H9 (cell line): ENCODE measurements around the gene TSNAX. TPM values are rescaled to one million over a fixed set of nuclear protein-coding genes. Genes with fewer than 3 reads are reported as not detected.

Experiments used
- DNase-seq: peaks from one replicate; pipeline ENCODE4 v3.0.0-alpha.2; 2017
- H2AFZ ChIP-seq: one replicate; pipeline ENCODE4 v1.6.1; 2013; ENCODE audit warnings: mild to moderate bottlenecking, low read length, control low read depth, moderate library complexity
- H2AK5ac ChIP-seq: 2 replicates; pipeline ENCODE4 v1.6.1; 2013; ENCODE audit warnings: low read length, control low read depth, mixed read lengths; ENCODE audit not compliant: insufficient read length
- H2BK120ac ChIP-seq: one replicate; pipeline ENCODE4 v1.6.1; 2013; ENCODE audit warnings: low read depth, mild to moderate bottlenecking, low read length, control low read depth, inconsistent platforms; ENCODE audit not compliant: poor library complexity, severe bottlenecking
- H2BK12ac ChIP-seq: 2 replicates; pipeline ENCODE4 v1.6.1; 2013; ENCODE audit warnings: low read length, control low read depth, mixed read lengths, low read depth; ENCODE audit not compliant: insufficient read length
- H2BK15ac ChIP-seq: 2 replicates; pipeline ENCODE4 v1.6.1; 2013; ENCODE audit warnings: low read depth, low read length, control low read depth
- H2BK20ac ChIP-seq: one replicate; pipeline ENCODE4 v1.6.1; 2013; ENCODE audit warnings: low read depth, mild to moderate bottlenecking, low read length, control low read depth, inconsistent platforms; ENCODE audit not compliant: poor library complexity, severe bottlenecking
- H2BK5ac ChIP-seq: 2 replicates; pipeline ENCODE4 v1.6.1; 2013; ENCODE audit warnings: low read length, control low read depth, mixed read lengths; ENCODE audit not compliant: insufficient read length
- H3K14ac ChIP-seq: 2 replicates; pipeline ENCODE4 v1.6.1; 2013; ENCODE audit warnings: low read length, control low read depth; ENCODE audit not compliant: insufficient read depth
- H3K18ac ChIP-seq: 2 replicates; pipeline ENCODE4 v1.6.1; 2013; ENCODE audit warnings: low read depth, mild to moderate bottlenecking, mixed read lengths, low read length, control low read depth; ENCODE audit not compliant: insufficient read length
- H3K23ac ChIP-seq: 2 replicates; pipeline ENCODE4 v1.6.1; 2013; ENCODE audit warnings: low read length, control low read depth, mixed read lengths, low read depth; ENCODE audit not compliant: insufficient read length
- H3K23me2 ChIP-seq: 2 replicates; pipeline ENCODE4 v1.6.1; 2013; ENCODE audit warnings: low read depth, mild to moderate bottlenecking, mixed read lengths, low read length, control low read depth; ENCODE audit not compliant: insufficient read length, poor library complexity, severe bottlenecking
- H3K27ac ChIP-seq: 2 replicates; pipeline ENCODE4 v1.5.1; 2013; ENCODE audit warnings: low read length, control low read depth, mixed read lengths, low read depth; ENCODE audit not compliant: insufficient read length
- H3K27me3 ChIP-seq: 2 replicates; pipeline ENCODE4 v1.6.1; 2013; ENCODE audit warnings: low read length, control low read depth, inconsistent platforms; ENCODE audit not compliant: insufficient read depth
- H3K4ac ChIP-seq: 2 replicates; pipeline ENCODE4 v1.6.1; 2013; ENCODE audit warnings: low read depth, mild to moderate bottlenecking, control low read depth, inconsistent platforms, low read length, moderate library complexity
- H3K4me1 ChIP-seq: 2 replicates; pipeline ENCODE4 v1.6.1; 2013; ENCODE audit warnings: low read length, control low read depth, inconsistent platforms; ENCODE audit not compliant: insufficient read depth
- H3K4me2 ChIP-seq: 2 replicates; pipeline ENCODE4 v1.6.1; 2013; ENCODE audit warnings: low read length, control low read depth, mixed read lengths; ENCODE audit not compliant: insufficient read length, insufficient read depth
- H3K56ac ChIP-seq: 2 replicates; pipeline ENCODE4 v1.6.1; 2013; ENCODE audit warnings: low read depth, mild to moderate bottlenecking, mixed read lengths, low read length, control low read depth; ENCODE audit not compliant: insufficient read length
- H3K79me1 ChIP-seq: 2 replicates; pipeline ENCODE4 v1.6.1; 2013; ENCODE audit warnings: low read depth, mild to moderate bottlenecking, moderate library complexity, low read length, control low read depth, inconsistent platforms; ENCODE audit not compliant: insufficient read depth, poor library complexity, severe bottlenecking
- H3K79me2 ChIP-seq: 2 replicates; pipeline ENCODE4 v1.6.1; 2013; ENCODE audit warnings: low read length, control low read depth, inconsistent platforms; ENCODE audit not compliant: insufficient read depth
- H3K9ac ChIP-seq: 2 replicates; pipeline ENCODE4 v1.6.1; 2013; ENCODE audit warnings: low read length, control low read depth, mixed read lengths; ENCODE audit not compliant: insufficient read length; ENCODE audit errors: extremely low read depth
- H3K9me3 ChIP-seq: one replicate; pipeline ENCODE4 v1.6.1; 2013; ENCODE audit warnings: low read depth, low read length, inconsistent platforms; ENCODE audit not compliant: control insufficient read depth
- H3T11ph ChIP-seq: one replicate; pipeline ENCODE4 v1.6.1; 2013; ENCODE audit warnings: mild to moderate bottlenecking, low read length, control low read depth, inconsistent platforms
- H4K20me1 ChIP-seq: one replicate; pipeline ENCODE4 v1.6.1; 2013; ENCODE audit not compliant: control insufficient read depth, insufficient read length, insufficient read depth
- H4K5ac ChIP-seq: 2 replicates; pipeline ENCODE4 v1.6.1; 2013; ENCODE audit warnings: low read depth, mild to moderate bottlenecking, mixed read lengths, low read length, control low read depth; ENCODE audit not compliant: insufficient read length
- H4K8ac ChIP-seq: replicated peaks from 2 replicates; pipeline ENCODE4 v1.6.1; 2013; ENCODE audit warnings: low read length, control low read depth, mixed read lengths, low read depth; ENCODE audit not compliant: insufficient read length
- H4K91ac ChIP-seq: 2 replicates; pipeline ENCODE4 v1.6.1; 2013; ENCODE audit warnings: low read depth, mild to moderate bottlenecking, moderate library complexity, mixed read lengths, low read length, control low read depth; ENCODE audit not compliant: insufficient read length
- H3K27ac Mint-ChIP-seq, 3 experiments: 2 replicates in 2 of 3; 3 replicates in 1 of 3; pipeline ENCODE4 v1.8.0; 2020 to 2021; ENCODE audit warnings: mixed read lengths in 3 of 3, mild to moderate bottlenecking in 1 of 3, moderate library complexity in 1 of 3
- H3K27me3 Mint-ChIP-seq: 2 replicates; pipeline ENCODE4 v1.8.0; 2021; ENCODE audit warnings: low read depth, mild to moderate bottlenecking, moderate library complexity, mixed read lengths
- H3K36me3 Mint-ChIP-seq, 3 experiments: 2 replicates in 2 of 3; 3 replicates in 1 of 3; pipeline ENCODE4 v1.8.0; 2020 to 2021; ENCODE audit warnings: low read depth in 3 of 3, mixed read lengths in 3 of 3; ENCODE audit not compliant: insufficient read depth in 1 of 3
- H3K4me1 Mint-ChIP-seq, 2 experiments: 2 replicates each; pipeline ENCODE4 v1.8.0; 2020; ENCODE audit warnings: mixed read lengths in 2 of 2
- H3K4me3 Mint-ChIP-seq, 2 experiments: 2 replicates in 1 of 2; 3 replicates in 1 of 2; pipeline ENCODE4 v1.8.0; 2020 to 2021; ENCODE audit warnings: mild to moderate bottlenecking in 2 of 2, mixed read lengths in 2 of 2, moderate library complexity in 1 of 2
- H3K9me3 Mint-ChIP-seq, 2 experiments: 2 replicates in 1 of 2; 3 replicates in 1 of 2; pipeline ENCODE4 v1.8.0; 2020; ENCODE audit warnings: mild to moderate bottlenecking in 2 of 2, mixed read lengths in 2 of 2, moderate library complexity in 1 of 2
- WGBS: extraction: QIAGEN DNeasy Blood & Tissue Kit; methylation state at CpG from one replicate; pipeline ENCODE4 v1.1.7; 2013; ENCODE audit warnings: missing lambda C conversion rate, low lambda C conversion rate, mixed read lengths; ENCODE audit not compliant: insufficient read length; ENCODE audit errors: extremely low coverage; 5-methylcytosine and 5-hydroxymethylcytosine counted together
- total RNA-seq: library from RNA; stranded (reverse); gene quantifications from 2 replicates; pipeline ENCODE4 v1.2.1, GENCODE V29; 2021
- TF ChIP-seq, protein P1 (sequence below): fragments of 200-600 bp; sonication (generic); conservative IDR thresholded peaks from 3 replicates; pipeline ENCODE4 v1.8.0; 2021; ENCODE audit warnings: antibody characterized with exemption, mild to moderate bottlenecking

TSNAX gene
- total RNA-seq, 1 experiment from 2014 or later, result 39.9 TPM

DNA sequence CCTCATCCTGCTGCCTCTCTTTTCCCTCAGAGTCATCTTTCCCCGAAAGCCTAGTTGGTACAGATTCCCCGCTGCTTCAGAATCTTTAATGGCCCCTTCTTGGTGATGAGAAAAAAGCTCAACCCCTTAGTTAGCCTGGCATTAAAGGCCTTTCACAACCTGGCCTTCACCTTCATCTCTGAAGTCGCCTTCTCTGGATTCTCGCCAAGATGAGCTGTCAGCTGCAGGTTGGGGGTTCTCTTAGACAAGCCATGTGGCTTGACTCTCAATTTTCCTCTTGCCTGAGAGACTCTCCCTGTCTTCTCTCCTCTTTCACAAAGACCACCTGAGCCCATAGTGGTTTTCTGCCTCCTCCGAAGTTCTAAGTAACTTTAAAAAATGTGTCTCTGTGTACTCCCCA is 82.6 kb downstream of the TSNAX start:
- Histone ChIP-seq H3K23me2 (no peaks in the 10 kb centered on the region), H3K79me1 (no peaks in the 10 kb centered on the region), H3K4me1 (no peaks in the 10 kb centered on the region), H3K9ac (no peak overlapping the region), H2BK12ac (no peak overlapping the region), H4K91ac (no peak overlapping the region), H4K8ac (no peak overlapping the region), H2BK5ac (no peak overlapping the region), H2BK20ac (no peak overlapping the region), H3K4me2 (no peak overlapping the region), H3K27ac (no peak overlapping the region), H3K56ac (no peak overlapping the region), H3K23ac (no peak overlapping the region), H3K18ac (no peak overlapping the region), H4K5ac (no peak overlapping the region), H2BK120ac (no peak overlapping the region), H2BK15ac (no peak overlapping the region), H3K14ac (no peak overlapping the region), H3T11ph (no peak overlapping the region), H3K79me2 (no peaks in the 10 kb centered on the region), H4K20me1 (no peaks in the 10 kb centered on the region), H3K4ac (no peak overlapping the region), H2AFZ (no peak overlapping the region), H2AK5ac (no peak overlapping the region), H3K27me3 (no peaks in the 10 kb centered on the region), H3K9me3 (no peaks in the 10 kb centered on the region)
- H3K27me3 Mint-ChIP-seq, result peaks cover 77% of the 10 kb centered on the region
- no peak overlapping the region for H3K4me3 Mint-ChIP-seq
- H3K27ac Mint-ChIP-seq, result no peak overlapping the region
- H3K36me3 Mint-ChIP-seq, result no peaks in the 10 kb centered on the region
- no CpG with 5 or more reads among the region's 5 CpGs for whole genome bisulfite sequencing
- H3K9me3 Mint-ChIP-seq, result no peaks in the 10 kb centered on the region; a peak in 3 of 5 replicates
- no peak for DNase-seq
- H3K4me1 Mint-ChIP-seq, result no peaks in the 10 kb centered on the region
- TF ChIP-seq, protein P1, sequence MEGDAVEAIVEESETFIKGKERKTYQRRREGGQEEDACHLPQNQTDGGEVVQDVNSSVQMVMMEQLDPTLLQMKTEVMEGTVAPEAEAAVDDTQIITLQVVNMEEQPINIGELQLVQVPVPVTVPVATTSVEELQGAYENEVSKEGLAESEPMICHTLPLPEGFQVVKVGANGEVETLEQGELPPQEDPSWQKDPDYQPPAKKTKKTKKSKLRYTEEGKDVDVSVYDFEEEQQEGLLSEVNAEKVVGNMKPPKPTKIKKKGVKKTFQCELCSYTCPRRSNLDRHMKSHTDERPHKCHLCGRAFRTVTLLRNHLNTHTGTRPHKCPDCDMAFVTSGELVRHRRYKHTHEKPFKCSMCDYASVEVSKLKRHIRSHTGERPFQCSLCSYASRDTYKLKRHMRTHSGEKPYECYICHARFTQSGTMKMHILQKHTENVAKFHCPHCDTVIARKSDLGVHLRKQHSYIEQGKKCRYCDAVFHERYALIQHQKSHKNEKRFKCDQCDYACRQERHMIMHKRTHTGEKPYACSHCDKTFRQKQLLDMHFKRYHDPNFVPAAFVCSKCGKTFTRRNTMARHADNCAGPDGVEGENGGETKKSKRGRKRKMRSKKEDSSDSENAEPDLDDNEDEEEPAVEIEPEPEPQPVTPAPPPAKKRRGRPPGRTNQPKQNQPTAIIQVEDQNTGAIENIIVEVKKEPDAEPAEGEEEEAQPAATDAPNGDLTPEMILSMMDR, result no peak
